Erythroblast (primary cell): ENCODE data around the gene SRR.

Experiments
- GATA1 ChIP-seq: IDR thresholded peaks from 2 replicates; pipeline ENCODE4 v1.6.1; 2011; ENCODE audit warnings: low read depth, mild to moderate bottlenecking, control low read depth, low read length, moderate library complexity
- POLR2A ChIP-seq: IDR thresholded peaks from 2 replicates; pipeline ENCODE4 v1.6.1; 2011; ENCODE audit warnings: mild to moderate bottlenecking, low read length

- TF ChIP-seq POLR2A: no peak
- no peak for TF ChIP-seq GATA1
Measured at GRCh38 chr17:2317796-2318195, 14.0 kb downstream of the SRR start.
